Nephron progenitor cell (in vitro differentiated cells): Measurements from ENCODE around the gene C14orf119.
A peak's percentile ranks its signal among the peaks of the same experiment; 100 is the strongest.

Source experiments
- DNase-seq: peaks from one replicate; pipeline ENCODE4 v3.0.0; 2021
- H3K27ac Mint-ChIP-seq: 2 replicates; pipeline ENCODE4 v1.8.0; 2021; ENCODE audit warnings: mild to moderate bottlenecking, moderate library complexity, mixed read lengths
- H3K27me3 Mint-ChIP-seq: 2 replicates; pipeline ENCODE4 v1.8.0; 2021; ENCODE audit warnings: mild to moderate bottlenecking, low read depth, mixed read lengths; ENCODE audit not compliant: poor library complexity
- H3K36me3 Mint-ChIP-seq: 2 replicates; pipeline ENCODE4 v1.8.0; 2021; ENCODE audit warnings: low read depth, mixed read lengths
- H3K4me1 Mint-ChIP-seq: 2 replicates; pipeline ENCODE4 v1.8.0; 2021; ENCODE audit warnings: mixed read lengths
- H3K4me3 Mint-ChIP-seq: 2 replicates; pipeline ENCODE4 v1.8.0; 2021; ENCODE audit warnings: mild to moderate bottlenecking, moderate library complexity, mixed read lengths
- H3K9me3 Mint-ChIP-seq: 2 replicates; pipeline ENCODE4 v1.8.0; 2021; ENCODE audit warnings: mild to moderate bottlenecking, moderate library complexity, mixed read lengths
- CTCF ChIP-seq: fragments of 200-600 bp; sonication (generic); IDR thresholded peaks from 2 replicates; pipeline ENCODE4 v1.5.0; 2021; ENCODE audit warnings: antibody characterized with exemption

C14orf119 gene

GRCh38 chr14:23080474-23080873 lies 14.8 kb upstream of the C14orf119 start:
- Mint-ChIP-seq H3K27ac (peak overlapping the region; percentile 73), H3K36me3 (peaks cover 71% of the 10 kb centered on the region), H3K9me3 (no peaks in the 10 kb centered on the region), H3K4me1 (peaks cover under 1% of the 10 kb centered on the region), H3K4me3 (no peak overlapping the region), H3K27me3 (no peaks in the 10 kb centered on the region)
- no peak for DNase-seq
- TF ChIP-seq CTCF, result no peak

GRCh38 chr14:23085458-23085857 lies 9.8 kb upstream of the C14orf119 start:
- Mint-ChIP-seq H3K4me1 (no peaks in the 10 kb centered on the region), H3K4me3 (no peak overlapping the region), H3K27ac (peak overlapping the region; percentile 31), H3K9me3 (no peaks in the 10 kb centered on the region), H3K36me3 (peaks cover 78% of the 10 kb centered on the region), H3K27me3 (no peaks in the 10 kb centered on the region)
- no peak for DNase-seq
- no peak for TF ChIP-seq CTCF

GRCh38 chr14:23086565-23086964 lies 8.7 kb upstream of the C14orf119 start:
- DNase-seq, result no peak
- Mint-ChIP-seq H3K27ac (no peak overlapping the region), H3K4me3 (no peak overlapping the region), H3K27me3 (no peaks in the 10 kb centered on the region), H3K36me3 (peaks cover 71% of the 10 kb centered on the region), H3K4me1 (no peaks in the 10 kb centered on the region), H3K9me3 (no peaks in the 10 kb centered on the region)
- TF ChIP-seq CTCF, result no peak

- DNase-seq, result no peak
- Mint-ChIP-seq H3K9me3 (no peaks in the 10 kb centered on the region), H3K4me1 (peaks cover 6% of the 10 kb centered on the region), H3K27ac (peak overlapping the region; percentile 6), H3K36me3 (peaks cover 60% of the 10 kb centered on the region), H3K27me3 (no peaks in the 10 kb centered on the region), H3K4me3 (no peak overlapping the region)
- no peak for TF ChIP-seq CTCF
Measured at GRCh38 chr14:23089498-23090253, 5.6 kb upstream of the C14orf119 start.

- Mint-ChIP-seq H3K27ac (no peak overlapping the region), H3K4me3 (no peak overlapping the region), H3K36me3 (peaks cover 54% of the 10 kb centered on the region), H3K4me1 (peaks cover 6% of the 10 kb centered on the region), H3K27me3 (no peaks in the 10 kb centered on the region), H3K9me3 (no peaks in the 10 kb centered on the region)
- no peak for DNase-seq
- no peak for TF ChIP-seq CTCF
Measured at GRCh38 chr14:23090254-23090636, 5.1 kb upstream of the C14orf119 start.
